ENCODE data around the gene EME2.

The EME2 gene

DNA sequence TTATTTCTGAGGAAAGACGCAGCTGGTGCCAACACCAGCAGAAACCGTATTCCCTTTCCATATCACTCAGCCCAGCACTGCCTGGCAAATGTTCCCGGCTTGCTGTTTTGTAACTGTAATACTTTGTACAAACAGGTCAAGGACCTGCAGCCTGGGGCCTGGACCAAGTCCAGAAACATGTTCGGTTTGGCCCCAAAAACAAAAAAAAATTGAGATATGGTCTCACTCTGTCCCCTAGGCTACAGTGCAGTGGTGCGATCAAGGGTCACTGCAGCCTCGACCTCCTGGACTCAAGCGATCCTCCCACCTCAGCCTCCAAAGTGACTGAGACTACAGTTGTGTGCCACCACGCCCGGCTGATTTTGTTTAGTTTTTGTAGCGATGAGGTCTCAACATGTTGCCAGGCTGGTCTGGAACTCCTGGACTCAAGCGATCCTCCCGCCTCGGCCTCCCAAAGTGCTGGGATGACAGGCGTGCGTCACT lies 52.8 kb downstream of the EME2 start:
- no peak for TF ChIP-seq CTCF (IDR thresholded peaks at IDR 0.05)

Data from LNCAP (cell line).